HepG2 (cell line): ENCODE data around the gene LPIN3. TPM values are rescaled to one million over a fixed set of nuclear protein-coding genes. Genes with fewer than 3 reads are reported as not detected.

Experiments
- ARNT ChIP-seq: fragments of 450-650 bp; IDR thresholded peaks from 2 replicates; pipeline ENCODE4 v1.6.1; 2017
- ATM ChIP-seq: fragments of 450-650 bp; IDR thresholded peaks from 2 replicates; pipeline ENCODE4 v1.7.1; 2017; ENCODE audit warnings: mild to moderate bottlenecking, borderline replicate concordance
- CHD2 ChIP-seq: IDR thresholded peaks from 2 replicates; pipeline ENCODE4 v1.6.1; 2011; ENCODE audit warnings: low read depth, low read length, improper control_type of control experiment
- LCORL ChIP-seq, 2 experiments: fragments of 450-650 bp in 1 of 2; sonication (generic) in 1 of 2; formaldehyde crosslinking in 1 of 2; IDR thresholded peaks; 2 replicates each; pipeline versions ENCODE4 v1.5.0 to v1.6.1; 2017 to 2020; ENCODE audit warnings: antibody characterized with exemption in 1 of 2, missing genetic modification reagents in 1 of 2
- MTF2 ChIP-seq: sonication (generic); formaldehyde crosslinking; IDR thresholded peaks from 2 replicates; pipeline ENCODE4 v1.5.0; 2020; ENCODE audit warnings: missing genetic modification reagents, borderline replicate concordance
- MZF1 ChIP-seq: sonication (generic); formaldehyde crosslinking; IDR thresholded peaks from 2 replicates; pipeline ENCODE4 v1.8.1; 2023; ENCODE audit warnings: mild to moderate bottlenecking, missing genetic modification reagents, borderline replicate concordance
- RNF2 ChIP-seq: fragments of 450-650 bp; conservative IDR thresholded peaks from 2 replicates; pipeline ENCODE4 v1.6.1; 2016; ENCODE audit warnings: low read depth
- ZBTB21 ChIP-seq: sonication (generic); formaldehyde crosslinking; IDR thresholded peaks from 2 replicates; pipeline ENCODE4 v1.4.0; 2020; ENCODE audit warnings: missing genetic modification reagents
- ZNF12 ChIP-seq: sonication (generic); formaldehyde crosslinking; IDR thresholded peaks from 2 replicates; pipeline ENCODE4 v1.5.0; 2020; ENCODE audit warnings: missing genetic modification reagents
- ZNF224 ChIP-seq: sonication (generic); formaldehyde crosslinking; IDR thresholded peaks from 2 replicates; pipeline ENCODE4 v1.5.0; 2020; ENCODE audit warnings: mild to moderate bottlenecking, missing genetic modification reagents
- ZNF572 ChIP-seq: sonication (generic); formaldehyde crosslinking; IDR thresholded peaks from 2 replicates; pipeline ENCODE4 v1.5.1; 2020; ENCODE audit warnings: mild to moderate bottlenecking, missing genetic modification reagents
- ZNF841 ChIP-seq: sonication (generic); formaldehyde crosslinking; IDR thresholded peaks from 2 replicates; pipeline ENCODE4 v1.8.1; 2023; ENCODE audit warnings: missing genetic modification reagents, borderline replicate concordance
- polyA plus RNA-seq, 8 experiments: library from polyadenylated mRNA; depleted of rRNA in 3 of 8; stranded (reverse) in 7 of 8; unstranded in 1 of 8; fragments of >200 nt; fragmentation: Illumina TruSeq in 4 of 8; extraction: Trizol in 4 of 8; gene quantifications; 2 replicates each; pipeline versions ENCODE4 v1.2.1 to v1.2.3, GENCODE V29; 2011 to 2016; ENCODE audit warnings: low read depth in 4 of 8, missing spikeins in 1 of 8, mixed read lengths in 1 of 8; ENCODE audit not compliant: insufficient read depth in 1 of 8
- total RNA-seq, 5 experiments: library from RNA; depleted of rRNA; stranded (reverse); fragments of >200 nt; fragmentation: Illumina TruSeq; extraction: Trizol; gene quantifications; 2 replicates each; pipeline ENCODE4 v1.2.3, GENCODE V29; 2016; ENCODE audit warnings: low read depth in 1 of 5
- TF ChIP-seq, protein P1 (sequence below), 2 experiments: fragments of 450-650 bp in 1 of 2; sonication (generic) in 1 of 2; formaldehyde crosslinking in 1 of 2; IDR thresholded peaks; 2 replicates each; pipeline versions ENCODE4 v1.6.1 to v1.8.0; 2016 to 2022; ENCODE audit warnings: antibody characterized with exemption in 1 of 2, mild to moderate bottlenecking in 1 of 2, missing genetic modification reagents in 1 of 2
- TF ChIP-seq, protein P2 (sequence below), 2 experiments: fragments of 450-650 bp in 1 of 2; sonication (generic) in 1 of 2; formaldehyde crosslinking; IDR thresholded peaks; 2 replicates each; pipeline versions ENCODE4 v1.5.0 to v1.8.0; 2020 to 2022; ENCODE audit warnings: mild to moderate bottlenecking in 1 of 2, missing genetic modification reagents in 1 of 2
- TF ChIP-seq, protein P3 (sequence below): sonication (generic); formaldehyde crosslinking; IDR thresholded peaks from 2 replicates; pipeline ENCODE4 v1.5.1; 2020; ENCODE audit warnings: mild to moderate bottlenecking, moderate library complexity, missing genetic modification reagents
- TF ChIP-seq, protein P4 (sequence below), 2 experiments: sonication (generic) in 1 of 2; formaldehyde crosslinking in 1 of 2; IDR thresholded peaks; 2 replicates each; pipeline versions ENCODE4 v1.5.1 to v1.6.1; 2011 to 2020; ENCODE audit warnings: borderline replicate concordance in 1 of 2, low read depth in 1 of 2, low read length in 1 of 2, mild to moderate bottlenecking in 1 of 2, missing genetic modification reagents in 1 of 2, moderate library complexity in 1 of 2

LPIN3 gene
- total and polyA plus RNA-seq, 2 of the 13 experiments (the other 11 are each of a cell fraction or from before 2014, with no cell fraction given): 14.2 to 28.6 TPM

DNA sequence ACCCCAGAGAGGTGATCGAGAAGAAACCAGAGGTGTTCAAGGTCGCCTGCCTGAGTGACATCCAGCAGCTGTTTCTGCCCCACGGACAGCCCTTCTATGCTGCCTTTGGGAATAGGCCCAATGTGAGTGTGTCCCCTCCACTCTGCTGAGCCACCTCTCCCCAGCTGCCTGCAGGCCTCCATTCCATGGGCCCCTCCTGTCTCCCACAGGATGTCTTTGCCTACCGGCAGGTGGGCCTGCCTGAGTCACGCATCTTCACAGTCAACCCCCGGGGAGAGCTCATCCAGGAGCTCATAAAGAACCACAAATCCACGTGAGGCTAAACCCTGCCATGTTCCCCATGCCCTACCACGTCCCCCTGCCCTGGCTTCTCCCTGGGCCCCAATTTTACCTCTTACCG is 17.6 kb downstream of the LPIN3 start (continued):
- TF ChIP-seq, protein P1, sequence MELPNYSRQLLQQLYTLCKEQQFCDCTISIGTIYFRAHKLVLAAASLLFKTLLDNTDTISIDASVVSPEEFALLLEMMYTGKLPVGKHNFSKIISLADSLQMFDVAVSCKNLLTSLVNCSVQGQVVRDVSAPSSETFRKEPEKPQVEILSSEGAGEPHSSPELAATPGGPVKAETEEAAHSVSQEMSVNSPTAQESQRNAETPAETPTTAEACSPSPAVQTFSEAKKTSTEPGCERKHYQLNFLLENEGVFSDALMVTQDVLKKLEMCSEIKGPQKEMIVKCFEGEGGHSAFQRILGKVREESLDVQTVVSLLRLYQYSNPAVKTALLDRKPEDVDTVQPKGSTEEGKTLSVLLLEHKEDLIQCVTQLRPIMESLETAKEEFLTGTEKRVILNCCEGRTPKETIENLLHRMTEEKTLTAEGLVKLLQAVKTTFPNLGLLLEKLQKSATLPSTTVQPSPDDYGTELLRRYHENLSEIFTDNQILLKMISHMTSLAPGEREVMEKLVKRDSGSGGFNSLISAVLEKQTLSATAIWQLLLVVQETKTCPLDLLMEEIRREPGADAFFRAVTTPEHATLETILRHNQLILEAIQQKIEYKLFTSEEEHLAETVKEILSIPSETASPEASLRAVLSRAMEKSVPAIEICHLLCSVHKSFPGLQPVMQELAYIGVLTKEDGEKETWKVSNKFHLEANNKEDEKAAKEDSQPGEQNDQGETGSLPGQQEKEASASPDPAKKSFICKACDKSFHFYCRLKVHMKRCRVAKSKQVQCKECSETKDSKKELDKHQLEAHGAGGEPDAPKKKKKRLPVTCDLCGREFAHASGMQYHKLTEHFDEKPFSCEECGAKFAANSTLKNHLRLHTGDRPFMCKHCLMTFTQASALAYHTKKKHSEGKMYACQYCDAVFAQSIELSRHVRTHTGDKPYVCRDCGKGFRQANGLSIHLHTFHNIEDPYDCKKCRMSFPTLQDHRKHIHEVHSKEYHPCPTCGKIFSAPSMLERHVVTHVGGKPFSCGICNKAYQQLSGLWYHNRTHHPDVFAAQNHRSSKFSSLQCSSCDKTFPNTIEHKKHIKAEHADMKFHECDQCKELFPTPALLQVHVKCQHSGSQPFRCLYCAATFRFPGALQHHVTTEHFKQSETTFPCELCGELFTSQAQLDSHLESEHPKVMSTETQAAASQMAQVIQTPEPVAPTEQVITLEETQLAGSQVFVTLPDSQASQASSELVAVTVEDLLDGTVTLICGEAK (IDR thresholded peaks at IDR 0.05): no peak
- TF ChIP-seq, protein P1 (CRISPR knock-in tag; IDR thresholded peaks at IDR 0.05): 0 out of 2 replicates have a peak, but pooled peaks have one; percentile 25
- TF ChIP-seq LCORL (IDR thresholded peaks at IDR 0.05) (no peak), LCORL (CRISPR knock-in tag; IDR thresholded peaks at IDR 0.05) (0 out of 2 replicates have a peak, but pooled peaks have one; percentile 8), ZNF224 (CRISPR knock-in tag) (0 out of 2 replicates have a peak, but pooled peaks have one; percentile 69), ZNF12 (CRISPR knock-in tag) (no peak), ZBTB21 (CRISPR knock-in tag) (no peak), RNF2 (no peak), ARNT (no peak), MZF1 (CRISPR knock-in tag) (no peak), ZNF841 (no peak), ZNF572 (CRISPR knock-in tag) (0 out of 2 replicates have a peak, but pooled peaks have one; percentile 16), ATM (no peak), CHD2 (no peak), MTF2 (CRISPR knock-in tag) (no peak)
- TF ChIP-seq, protein P2, sequence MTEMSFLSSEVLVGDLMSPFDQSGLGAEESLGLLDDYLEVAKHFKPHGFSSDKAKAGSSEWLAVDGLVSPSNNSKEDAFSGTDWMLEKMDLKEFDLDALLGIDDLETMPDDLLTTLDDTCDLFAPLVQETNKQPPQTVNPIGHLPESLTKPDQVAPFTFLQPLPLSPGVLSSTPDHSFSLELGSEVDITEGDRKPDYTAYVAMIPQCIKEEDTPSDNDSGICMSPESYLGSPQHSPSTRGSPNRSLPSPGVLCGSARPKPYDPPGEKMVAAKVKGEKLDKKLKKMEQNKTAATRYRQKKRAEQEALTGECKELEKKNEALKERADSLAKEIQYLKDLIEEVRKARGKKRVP (CRISPR knock-in tag; IDR thresholded peaks at IDR 0.05): no peak
- TF ChIP-seq, protein P3, sequence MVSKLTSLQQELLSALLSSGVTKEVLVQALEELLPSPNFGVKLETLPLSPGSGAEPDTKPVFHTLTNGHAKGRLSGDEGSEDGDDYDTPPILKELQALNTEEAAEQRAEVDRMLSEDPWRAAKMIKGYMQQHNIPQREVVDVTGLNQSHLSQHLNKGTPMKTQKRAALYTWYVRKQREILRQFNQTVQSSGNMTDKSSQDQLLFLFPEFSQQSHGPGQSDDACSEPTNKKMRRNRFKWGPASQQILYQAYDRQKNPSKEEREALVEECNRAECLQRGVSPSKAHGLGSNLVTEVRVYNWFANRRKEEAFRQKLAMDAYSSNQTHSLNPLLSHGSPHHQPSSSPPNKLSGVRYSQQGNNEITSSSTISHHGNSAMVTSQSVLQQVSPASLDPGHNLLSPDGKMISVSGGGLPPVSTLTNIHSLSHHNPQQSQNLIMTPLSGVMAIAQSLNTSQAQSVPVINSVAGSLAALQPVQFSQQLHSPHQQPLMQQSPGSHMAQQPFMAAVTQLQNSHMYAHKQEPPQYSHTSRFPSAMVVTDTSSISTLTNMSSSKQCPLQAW (CRISPR knock-in tag): peak; percentile 73; the same call in 1 of the 2 replicates
- TF ChIP-seq, protein P4, sequence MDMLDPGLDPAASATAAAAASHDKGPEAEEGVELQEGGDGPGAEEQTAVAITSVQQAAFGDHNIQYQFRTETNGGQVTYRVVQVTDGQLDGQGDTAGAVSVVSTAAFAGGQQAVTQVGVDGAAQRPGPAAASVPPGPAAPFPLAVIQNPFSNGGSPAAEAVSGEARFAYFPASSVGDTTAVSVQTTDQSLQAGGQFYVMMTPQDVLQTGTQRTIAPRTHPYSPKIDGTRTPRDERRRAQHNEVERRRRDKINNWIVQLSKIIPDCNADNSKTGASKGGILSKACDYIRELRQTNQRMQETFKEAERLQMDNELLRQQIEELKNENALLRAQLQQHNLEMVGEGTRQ (IDR thresholded peaks at IDR 0.05; ENCODE audit: low read depth, low read length): no peak
- TF ChIP-seq, protein P4 (CRISPR knock-in tag; IDR thresholded peaks at IDR 0.05; ENCODE audit: borderline replicate concordance): no peak
